Measurements from ENCODE around the gene RAB28. TPM values are rescaled to one million over a fixed set of nuclear protein-coding genes. Genes with fewer than 3 reads are reported as not detected.

RAB28 gene
- total RNA-seq, 1 experiment from 2014 or later = 19.8 TPM

DNA sequence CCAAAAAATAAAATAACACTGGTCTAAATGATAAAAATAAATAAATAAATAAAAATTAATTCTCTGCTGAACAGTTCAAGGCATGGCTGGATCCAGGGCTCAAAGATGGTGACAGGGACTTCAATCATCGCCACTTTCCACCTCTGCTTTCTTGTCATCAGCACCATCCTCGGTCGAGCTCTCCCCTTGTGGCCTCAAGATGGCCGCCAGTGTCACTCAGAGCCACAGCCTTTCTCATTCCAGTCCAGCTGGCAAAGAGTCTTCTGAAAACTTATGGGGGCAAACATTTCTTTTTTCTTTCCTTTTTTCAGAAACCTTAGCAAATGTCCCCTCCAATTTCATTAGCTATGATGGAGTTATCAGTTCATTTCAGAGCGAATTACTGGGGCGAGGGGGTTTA, 119.5 kb downstream of the RAB28 start:
- no peaks in the 10 kb centered on the region for H3K79me1 ChIP-seq (ENCODE audit: insufficient read depth, low read depth, low read length, poor library complexity, severe bottlenecking)
- H4K20me1 ChIP-seq (ENCODE audit: control insufficient read depth, insufficient read depth, insufficient read length) = no peaks in the 10 kb centered on the region
- no peak overlapping the region for H4K91ac ChIP-seq (ENCODE audit: insufficient read length, low read depth, low read length)
- no peak overlapping the region for H3T11ph ChIP-seq (ENCODE audit: low read length)
- no peak overlapping the region for H3K4me2 ChIP-seq (ENCODE audit: insufficient read depth, insufficient read length, low read length)
- no peaks in the 10 kb centered on the region for H3K27me3 ChIP-seq (ENCODE audit: insufficient read depth, low read length)
- no peak overlapping the region for H2BK12ac ChIP-seq (ENCODE audit: insufficient read length, low read depth, low read length)
- no peaks in the 10 kb centered on the region for H3K23me2 ChIP-seq (ENCODE audit: insufficient read length, low read depth, low read length, poor library complexity, severe bottlenecking)
- DNase-seq = no peak
- no peak overlapping the region for H2BK120ac ChIP-seq (ENCODE audit: low read depth, low read length, poor library complexity, severe bottlenecking)
- no peaks in the 10 kb centered on the region for H3K79me2 ChIP-seq (ENCODE audit: insufficient read depth, low read length)
- no peak overlapping the region for H4K5ac ChIP-seq (ENCODE audit: insufficient read length, low read depth, low read length)
- H2BK5ac ChIP-seq (ENCODE audit: insufficient read length, low read length) = no peak overlapping the region
- no peak overlapping the region for H3K14ac ChIP-seq (ENCODE audit: insufficient read depth, low read length)
- H3K9ac ChIP-seq (ENCODE audit: extremely low read depth, insufficient read length, low read length) = no peak overlapping the region
- no peak overlapping the region for H3K23ac ChIP-seq (ENCODE audit: insufficient read length, low read depth, low read length)
- peaks cover 10 to 12% of the 10 kb centered on the region in 2 experiments for H3K4me1 Mint-ChIP-seq
- H3K36me3 Mint-ChIP-seq (ENCODE audit: insufficient read depth in 1 of 3, low read depth in 3 of 3) = peaks cover 0 to 3% (median 0%) of the 10 kb centered on the region in 3 experiments; a peak in 3 of 7 replicates
- no peaks in the 10 kb centered on the region for H3K9me3 Mint-ChIP-seq
- no peak overlapping the region for H2AK5ac ChIP-seq (ENCODE audit: insufficient read length, low read length)
- peak overlapping the region in 1 of 3 experiments; percentile 17; a peak in 1 of 7 replicates for H3K27ac Mint-ChIP-seq
- no peak overlapping the region for H3K18ac ChIP-seq (ENCODE audit: insufficient read length, low read depth, low read length)
- no peak overlapping the region for H3K56ac ChIP-seq (ENCODE audit: insufficient read length, low read depth, low read length)
- TF ChIP-seq, protein P1, sequence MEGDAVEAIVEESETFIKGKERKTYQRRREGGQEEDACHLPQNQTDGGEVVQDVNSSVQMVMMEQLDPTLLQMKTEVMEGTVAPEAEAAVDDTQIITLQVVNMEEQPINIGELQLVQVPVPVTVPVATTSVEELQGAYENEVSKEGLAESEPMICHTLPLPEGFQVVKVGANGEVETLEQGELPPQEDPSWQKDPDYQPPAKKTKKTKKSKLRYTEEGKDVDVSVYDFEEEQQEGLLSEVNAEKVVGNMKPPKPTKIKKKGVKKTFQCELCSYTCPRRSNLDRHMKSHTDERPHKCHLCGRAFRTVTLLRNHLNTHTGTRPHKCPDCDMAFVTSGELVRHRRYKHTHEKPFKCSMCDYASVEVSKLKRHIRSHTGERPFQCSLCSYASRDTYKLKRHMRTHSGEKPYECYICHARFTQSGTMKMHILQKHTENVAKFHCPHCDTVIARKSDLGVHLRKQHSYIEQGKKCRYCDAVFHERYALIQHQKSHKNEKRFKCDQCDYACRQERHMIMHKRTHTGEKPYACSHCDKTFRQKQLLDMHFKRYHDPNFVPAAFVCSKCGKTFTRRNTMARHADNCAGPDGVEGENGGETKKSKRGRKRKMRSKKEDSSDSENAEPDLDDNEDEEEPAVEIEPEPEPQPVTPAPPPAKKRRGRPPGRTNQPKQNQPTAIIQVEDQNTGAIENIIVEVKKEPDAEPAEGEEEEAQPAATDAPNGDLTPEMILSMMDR (conservative IDR thresholded peaks at IDR 0.05) = no peak
- H2AFZ ChIP-seq (ENCODE audit: low read length) = no peak overlapping the region
- H3K27ac ChIP-seq (ENCODE audit: insufficient read length, low read depth, low read length) = no peak overlapping the region
- H3K9me3 ChIP-seq (ENCODE audit: control insufficient read depth, low read depth, low read length) = no peaks in the 10 kb centered on the region
- H4K8ac ChIP-seq (replicated peaks; ENCODE audit: insufficient read length, low read depth, low read length) = no peak overlapping the region
- no peaks in the 10 kb centered on the region for H3K27me3 Mint-ChIP-seq (ENCODE audit: low read depth)
- no peaks in the 10 kb centered on the region for H3K4me1 ChIP-seq (ENCODE audit: insufficient read depth, low read length)
- WGBS (ENCODE audit: extremely low coverage, insufficient read length, low lambda C conversion rate) = no CpG with 5 or more reads among the region's 6 CpGs
- H2BK20ac ChIP-seq (ENCODE audit: low read depth, low read length, poor library complexity, severe bottlenecking) = no peak overlapping the region
- H3K4me3 Mint-ChIP-seq = no peak overlapping the region
- H3K4ac ChIP-seq (ENCODE audit: low read depth, low read length) = no peak overlapping the region
- H2BK15ac ChIP-seq (ENCODE audit: low read depth, low read length) = no peak overlapping the region
